Skeletal muscle tissue (tissue), 4 donors: ENCODE results near the gene KHDC4. TPM values are rescaled to one million over a fixed set of nuclear protein-coding genes. Genes with fewer than 3 reads are reported as not detected.

ENCODE experiments used
- H3K27ac ChIP-seq: one replicate; pipeline ENCODE4 v1.7.0; 2013; ENCODE audit warnings: mild to moderate bottlenecking, low read depth, low read length, inconsistent platforms
- H3K27me3 ChIP-seq, 3 donors: one replicate each; pipeline ENCODE4 v1.7.0; 2013; ENCODE audit warnings: low read length in 3 of 3; ENCODE audit not compliant: control insufficient read depth in 3 of 3, insufficient read depth in 3 of 3
- H3K36me3 ChIP-seq, 3 donors: one replicate each; pipeline ENCODE4 v1.7.0; 2013; ENCODE audit warnings: low read length in 3 of 3; ENCODE audit not compliant: control insufficient read depth in 3 of 3, insufficient read depth in 3 of 3
- H3K4me1 ChIP-seq, 3 donors: one replicate each; pipeline ENCODE4 v1.7.0; 2013; ENCODE audit warnings: low read length in 3 of 3, mild to moderate bottlenecking in 3 of 3; ENCODE audit not compliant: control insufficient read depth in 3 of 3, insufficient read depth in 3 of 3
- H3K4me3 ChIP-seq, 3 donors: one replicate each; pipeline ENCODE4 v1.7.0; 2013; ENCODE audit warnings: low read length in 3 of 3
- H3K9ac ChIP-seq, 3 donors: one replicate each; pipeline ENCODE4 v1.7.0; 2013; ENCODE audit warnings: low read length in 3 of 3, mild to moderate bottlenecking in 3 of 3, moderate library complexity in 2 of 3, low read depth in 1 of 3
- H3K9me3 ChIP-seq, 3 donors: one replicate each; pipeline ENCODE4 v1.7.0; 2013; ENCODE audit warnings: low read length in 3 of 3; ENCODE audit not compliant: control insufficient read depth in 3 of 3
- total RNA-seq: library from RNA; depleted of rRNA; stranded (reverse); fragments of >200 nt; gene quantifications from one replicate; pipeline ENCODE4 v1.2.3, GENCODE V29; 2014
- donor health status: Osteomylitis.

The KHDC4 gene
- total RNA-seq, 1 donor from 2014 or later, result 26.6 TPM

DNA sequence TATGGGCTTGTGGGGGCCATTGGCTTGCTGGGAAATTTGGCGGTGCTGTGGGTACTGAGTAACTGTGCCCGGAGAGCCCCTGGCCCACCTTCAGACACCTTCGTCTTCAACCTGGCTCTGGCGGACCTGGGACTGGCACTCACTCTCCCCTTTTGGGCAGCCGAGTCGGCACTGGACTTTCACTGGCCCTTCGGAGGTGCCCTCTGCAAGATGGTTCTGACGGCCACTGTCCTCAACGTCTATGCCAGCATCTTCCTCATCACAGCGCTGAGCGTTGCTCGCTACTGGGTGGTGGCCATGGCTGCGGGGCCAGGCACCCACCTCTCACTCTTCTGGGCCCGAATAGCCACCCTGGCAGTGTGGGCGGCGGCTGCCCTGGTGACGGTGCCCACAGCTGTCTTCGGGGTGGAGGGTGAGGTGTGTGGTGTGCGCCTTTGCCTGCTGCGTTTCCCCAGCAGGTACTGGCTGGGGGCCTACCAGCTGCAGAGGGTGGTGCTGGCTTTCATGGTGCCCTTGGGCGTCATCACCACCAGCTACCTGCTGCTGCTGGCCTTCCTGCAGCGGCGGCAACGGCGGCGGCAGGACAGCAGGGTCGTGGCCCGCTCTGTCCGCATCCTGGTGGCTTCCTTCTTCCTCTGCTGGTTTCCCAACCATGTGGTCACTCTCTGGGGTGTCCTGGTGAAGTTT, 7.8 kb upstream of the KHDC4 start:
- no peak overlapping the region for H3K27ac ChIP-seq
- peaks cover 37 to 49% (median 39%) of the 10 kb centered on the region in 3 donors for H3K4me1 ChIP-seq
- H3K9ac ChIP-seq, result peak overlapping the region in 1 of 3 donors; percentile 43
- H3K9me3 ChIP-seq, result no peaks in the 10 kb centered on the region
- H3K27me3 ChIP-seq, result no peaks in the 10 kb centered on the region
- H3K4me3 ChIP-seq, result peak overlapping the region in 1 of 3 donors; percentile 13
- H3K36me3 ChIP-seq, result peaks cover 6 to 11% (median 11%) of the 10 kb centered on the region in 3 donors

DNA sequence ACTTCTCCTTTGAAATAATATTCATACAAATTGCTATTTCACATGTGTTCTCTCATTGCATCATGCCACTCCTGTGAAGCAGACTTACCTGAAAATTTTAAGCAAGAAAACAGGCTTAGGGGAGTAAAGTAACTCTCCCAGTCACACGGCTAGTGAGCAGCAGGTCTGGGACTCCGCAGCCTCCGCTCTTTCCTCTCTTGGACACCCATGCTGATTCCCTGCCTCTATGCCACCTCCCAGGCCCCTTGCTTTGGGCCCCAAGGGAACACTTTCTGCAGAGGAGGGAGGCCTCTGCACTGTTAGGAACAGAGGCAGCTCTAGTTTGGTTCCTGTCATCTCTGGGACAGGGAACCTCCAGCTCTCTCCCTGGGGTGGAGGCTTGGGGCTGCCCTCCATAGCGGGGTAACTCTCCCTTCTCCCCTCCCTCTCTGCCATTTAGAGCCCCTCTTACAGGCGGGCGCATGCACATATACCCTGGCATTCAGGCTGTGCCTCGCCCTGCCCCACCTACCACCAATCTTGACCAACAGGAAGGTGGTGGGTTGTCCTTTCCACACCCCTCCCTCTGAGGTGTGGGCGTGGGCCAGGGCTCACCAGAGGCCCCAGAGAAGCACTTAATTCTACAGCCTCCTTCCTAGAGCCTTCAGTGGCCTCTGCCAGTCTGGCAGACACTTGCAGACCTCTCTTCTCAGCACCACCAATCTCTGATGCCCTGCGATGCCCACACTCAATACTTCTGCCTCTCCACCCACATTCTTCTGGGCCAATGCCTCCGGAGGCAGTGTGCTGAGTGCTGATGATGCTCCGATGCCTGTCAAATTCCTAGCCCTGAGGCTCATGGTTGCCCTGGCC, 7.0 kb upstream of the KHDC4 start, which contains the start of gene RXFP4:
Gene RXFP4 (plus strand): TSS at position 646 of the 852 bp plus-strand sequence. CDS start 72 bp downstream, at position 718.
- Histone ChIP-seq H3K36me3 (peaks cover 4% of the 10 kb centered on the region in 3 donors), H3K4me3 (peak within 1 kb of the TSS in 1 of 3 donors; percentile 13), H3K27ac (no peak within 1 kb of the TSS), H3K9ac (peak within 1 kb of the TSS in 1 of 3 donors; percentile 51), H3K27me3 (no peaks in the 10 kb centered on the region), H3K4me1 (peaks cover 37 to 49% (median 39%) of the 10 kb centered on the region in 3 donors), H3K9me3 (no peaks in the 10 kb centered on the region)

DNA sequence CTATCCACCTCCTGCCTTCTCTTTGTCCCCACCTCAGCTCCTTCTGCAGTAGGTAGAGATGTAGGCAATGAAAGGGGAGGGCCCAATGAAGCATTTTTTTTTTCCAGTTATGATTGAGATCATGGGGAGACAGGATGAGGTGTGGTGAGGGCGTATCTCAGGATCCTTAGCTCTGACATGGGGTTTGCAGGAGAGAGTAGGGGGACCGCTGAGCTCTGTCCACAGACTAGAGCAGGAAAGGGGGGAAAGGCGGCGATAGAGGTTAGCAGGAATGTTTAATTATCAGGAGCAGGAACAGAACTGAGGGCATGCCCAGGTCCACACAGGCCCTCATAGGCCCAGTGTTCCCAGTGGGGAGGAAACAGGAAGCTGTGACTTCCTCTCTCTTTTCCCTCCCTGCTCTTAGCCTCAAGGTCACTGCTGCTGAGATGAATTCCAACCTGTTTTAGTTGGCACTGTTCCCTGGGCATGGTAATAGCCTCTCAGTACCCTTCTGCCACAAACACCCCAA, 6.3 kb upstream of the KHDC4 start:
- H3K4me3 ChIP-seq, result no peak overlapping the region

DNA sequence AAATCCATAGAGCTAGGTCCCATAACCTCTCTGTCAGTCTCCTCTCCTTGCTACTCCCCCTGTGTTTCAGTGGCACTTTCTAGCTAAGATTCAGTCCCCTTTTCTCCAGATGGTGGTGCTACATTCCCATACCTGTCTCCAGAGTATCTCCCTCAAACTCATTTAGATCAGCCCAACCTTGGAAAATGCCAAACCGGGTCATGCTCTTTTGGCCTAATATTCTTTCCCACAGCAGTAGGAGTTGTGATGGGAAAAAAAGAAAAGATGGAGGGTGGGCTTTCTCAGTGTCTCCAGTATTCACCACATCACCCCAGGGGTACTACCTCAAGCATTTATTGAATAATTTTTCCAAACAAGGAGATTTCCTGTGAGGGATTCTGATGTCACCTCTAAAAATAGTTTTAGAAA, 4.0 kb upstream of the KHDC4 start:
- H3K9me3 ChIP-seq, result no peaks in the 10 kb centered on the region
- H3K36me3 ChIP-seq, result peaks cover 0 to 7% (median 5%) of the 10 kb centered on the region in 3 donors
- no peak overlapping the region for H3K9ac ChIP-seq
- no peak overlapping the region for H3K4me3 ChIP-seq
- peaks cover 41 to 47% (median 41%) of the 10 kb centered on the region in 3 donors for H3K4me1 ChIP-seq
- no peaks in the 10 kb centered on the region for H3K27me3 ChIP-seq
- no peak overlapping the region for H3K27ac ChIP-seq

More for the DNA sequence above, 6.3 kb upstream of the KHDC4 start:
- H3K36me3 ChIP-seq, result no peaks in the 10 kb centered on the region
- no peak overlapping the region for H3K9ac ChIP-seq
- no peaks in the 10 kb centered on the region for H3K27me3 ChIP-seq
- H3K27ac ChIP-seq, result no peak overlapping the region
- H3K4me1 ChIP-seq, result peaks cover 37 to 49% (median 39%) of the 10 kb centered on the region in 3 donors
- H3K9me3 ChIP-seq, result no peaks in the 10 kb centered on the region

DNA sequence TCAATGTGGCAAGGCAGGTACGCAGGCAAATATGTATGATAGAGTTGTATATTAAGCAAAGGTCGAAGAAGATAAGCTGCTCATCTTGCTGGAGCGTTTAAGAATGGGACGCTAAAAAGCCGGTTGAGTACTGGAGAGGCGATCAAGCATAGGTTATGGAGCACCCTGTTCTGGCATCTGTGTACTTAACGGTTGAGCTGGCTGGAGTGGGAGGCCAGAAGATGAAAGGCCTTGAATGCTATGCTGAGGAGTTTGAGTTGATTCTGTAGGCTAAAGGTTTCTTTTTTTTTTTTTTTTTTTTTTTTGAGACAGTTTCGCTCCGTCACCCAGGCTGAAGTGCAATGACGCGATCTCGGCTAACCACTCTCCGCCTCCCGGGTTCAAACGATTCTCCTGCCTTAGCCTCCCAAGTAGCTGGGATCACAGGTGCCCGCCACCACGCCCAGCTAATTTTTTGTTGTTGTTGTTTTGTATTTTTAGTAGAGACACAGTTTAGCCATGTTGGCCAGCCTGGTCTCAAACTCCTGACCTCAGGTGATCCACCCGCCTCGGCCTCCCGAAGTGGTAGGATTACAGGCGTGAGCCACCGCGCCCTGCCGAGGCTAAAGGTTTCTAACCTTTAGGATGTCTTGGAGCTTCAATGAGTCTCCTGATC, 850 bp upstream of the KHDC4 start:
- Histone ChIP-seq H3K36me3 (peaks cover 12 to 31% (median 15%) of the 10 kb centered on the region in 3 donors), H3K9me3 (no peaks in the 10 kb centered on the region), H3K27me3 (no peaks in the 10 kb centered on the region), H3K9ac (peak overlapping the region; percentile 79 to 95 (median 84)), H3K27ac (peak overlapping the region; percentile 96), H3K4me3 (peak overlapping the region; percentile 82 to 90 (median 87)), H3K4me1 (peaks cover 37 to 50% (median 43%) of the 10 kb centered on the region in 3 donors)

DNA sequence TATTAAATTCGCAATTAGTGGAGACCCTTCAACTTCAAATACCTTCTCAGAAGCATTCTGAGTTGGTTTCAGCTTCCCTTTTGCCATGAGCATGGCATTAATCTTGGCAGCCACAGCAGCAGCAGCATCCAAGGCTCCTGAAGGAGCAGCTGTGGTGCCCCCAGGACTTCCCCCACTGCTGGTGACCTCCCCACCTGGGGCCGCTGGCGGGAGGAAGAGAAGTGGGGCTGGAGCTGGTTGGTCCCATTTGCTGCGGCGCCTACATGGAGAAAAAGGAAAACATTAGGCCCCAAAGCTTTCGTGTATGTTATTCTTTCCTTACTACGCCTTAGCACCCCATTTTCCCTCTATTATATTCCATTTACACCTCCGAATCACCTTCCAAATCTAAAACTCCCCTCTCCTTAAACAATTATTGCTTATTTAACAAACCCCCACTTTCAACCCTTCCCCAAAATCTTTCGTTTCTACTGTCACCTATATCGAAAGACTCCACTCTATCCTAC, 569 bp downstream of the KHDC4 start:
- Histone ChIP-seq H3K36me3 (peaks cover 20 to 41% (median 24%) of the 10 kb centered on the region in 3 donors), H3K4me1 (peaks cover 37 to 46% (median 37%) of the 10 kb centered on the region in 3 donors)

DNA sequence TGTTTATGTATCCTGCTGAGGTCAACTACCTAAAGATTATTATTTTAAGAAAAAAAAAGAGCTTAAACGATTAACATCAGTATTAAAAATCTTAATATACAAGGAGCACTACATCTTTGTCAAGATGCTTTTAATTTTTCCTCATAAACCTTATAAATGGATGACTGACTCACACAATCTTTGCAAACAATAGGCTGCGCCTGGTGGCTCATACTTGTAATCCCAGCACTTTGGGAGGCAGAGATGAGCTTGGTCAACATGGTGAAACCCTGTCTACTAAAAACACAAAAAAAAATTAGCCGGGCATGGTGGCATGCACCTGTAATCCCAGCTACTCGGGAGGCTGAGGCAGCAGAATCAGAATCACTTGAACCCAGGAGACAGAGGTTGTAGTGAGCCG, 1.7 kb downstream of the KHDC4 start:
- H3K36me3 ChIP-seq, result peaks cover 20 to 49% (median 24%) of the 10 kb centered on the region in 3 donors
- H3K4me3 ChIP-seq, result peak overlapping the region in 2 of 3 donors; percentile 8 to 90

More for the DNA sequence above, 569 bp downstream of the KHDC4 start:
- H3K27ac ChIP-seq, result peak overlapping the region; percentile 96
- no peaks in the 10 kb centered on the region for H3K9me3 ChIP-seq
- no peaks in the 10 kb centered on the region for H3K27me3 ChIP-seq
- peak overlapping the region; percentile 95 to 100 (median 99) for H3K9ac ChIP-seq
- H3K4me3 ChIP-seq, result peak overlapping the region; percentile 90 to 97 (median 93)

DNA sequence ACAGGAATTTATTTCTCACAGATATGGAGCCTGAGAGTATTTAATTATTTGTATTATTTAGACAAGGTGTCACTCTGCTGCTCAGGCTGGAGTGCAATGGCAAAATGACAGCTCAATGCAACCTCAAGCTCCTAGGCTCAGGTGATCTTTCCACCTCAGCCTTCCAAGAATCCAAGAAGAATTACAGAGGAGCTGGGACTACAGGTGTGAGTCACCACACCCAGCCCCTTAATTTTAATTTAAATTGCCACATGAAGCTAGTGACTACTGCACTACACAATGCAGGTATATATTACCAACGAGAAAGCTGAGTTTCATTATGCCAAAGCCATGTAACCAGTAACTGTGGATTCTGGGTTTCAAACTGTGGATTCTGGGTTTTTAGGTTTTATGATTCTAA, 2.1 kb downstream of the KHDC4 start:
- H3K27ac ChIP-seq, result no peak overlapping the region
- peak overlapping the region in 2 of 3 donors; percentile 7 to 45 for H3K9ac ChIP-seq
- peaks cover 36 to 39% (median 37%) of the 10 kb centered on the region in 3 donors for H3K4me1 ChIP-seq
- peaks cover 23 to 53% (median 28%) of the 10 kb centered on the region in 3 donors for H3K36me3 ChIP-seq
- H3K9me3 ChIP-seq, result no peaks in the 10 kb centered on the region
- no peak overlapping the region for H3K4me3 ChIP-seq
- H3K27me3 ChIP-seq, result no peaks in the 10 kb centered on the region

More for the DNA sequence above, 1.7 kb downstream of the KHDC4 start:
- no peaks in the 10 kb centered on the region for H3K27me3 ChIP-seq
- no peak overlapping the region for H3K27ac ChIP-seq
- H3K9me3 ChIP-seq, result no peaks in the 10 kb centered on the region
- peaks cover 36 to 39% (median 37%) of the 10 kb centered on the region in 3 donors for H3K4me1 ChIP-seq
- peak overlapping the region in 2 of 3 donors; percentile 7 to 45 for H3K9ac ChIP-seq
